ENCODE results near the gene CENPP.

The CENPP gene

GRCh38 chr9:92483627-92484545 lies 158.1 kb downstream of the CENPP start:
- DNase-seq, result no peak

GRCh38 chr9:92484563-92484962 lies 158.8 kb downstream of the CENPP start:
- no peak for DNase-seq

- DNase-seq, result no peak
These were observed 160.6 kb downstream of the CENPP start for GRCh38 chr9:92486371-92486770.

- DNase-seq, result no peak
These were observed 163.2 kb downstream of the CENPP start for GRCh38 chr9:92488681-92489550.

- no peak for DNase-seq
These were observed 167.1 kb downstream of the CENPP start for GRCh38 chr9:92492781-92493401.

- no peak for DNase-seq
These were observed 168.1 kb downstream of the CENPP start for GRCh38 chr9:92493749-92494387.

GRCh38 chr9:92494856-92495255 lies 169.1 kb downstream of the CENPP start:
- no peak for DNase-seq

- DNase-seq, result no peak
These were observed 170.8 kb downstream of the CENPP start for GRCh38 chr9:92496396-92497176.

GRCh38 chr9:92499701-92500100 lies 173.9 kb downstream of the CENPP start:
- no peak for DNase-seq

- DNase-seq, result no peak
These were observed 175.0 kb downstream of the CENPP start for GRCh38 chr9:92500725-92501124.

GRCh38 chr9:92501671-92502393 lies 176.1 kb downstream of the CENPP start:
- DNase-seq, result no peak

- no peak for DNase-seq
These were observed 177.4 kb downstream of the CENPP start for GRCh38 chr9:92503156-92503555.

- DNase-seq, result no peak
These were observed 179.1 kb downstream of the CENPP start for GRCh38 chr9:92504881-92505280.

GRCh38 chr9:92506184-92506857 lies 180.6 kb downstream of the CENPP start:
- no peak for DNase-seq

GRCh38 chr9:92507005-92507404 lies 181.3 kb downstream of the CENPP start:
- DNase-seq, result no peak

- DNase-seq, result no peak
These were observed 181.7 kb downstream of the CENPP start for GRCh38 chr9:92507496-92507895.

- no peak for DNase-seq
These were observed 182.5 kb downstream of the CENPP start for GRCh38 chr9:92508018-92508820.

GRCh38 chr9:92509050-92509449 lies 183.3 kb downstream of the CENPP start:
- DNase-seq, result no peak

- no peak for DNase-seq
These were observed 185.0 kb downstream of the CENPP start for GRCh38 chr9:92510747-92511146.

- no peak for DNase-seq
These were observed 186.9 kb downstream of the CENPP start for GRCh38 chr9:92512622-92513021.

All from activated effector memory CD4-positive, alpha-beta T cell treated with Interleukin-2 at 50 U/mL for 16 hours (primary cell).